GM23248 (cell line): Measurements from ENCODE around the gene SDHAF1.

Experiments used
- EZH2 ChIP-seq: fragments of 200-600 bp; sonication (generic); IDR thresholded peaks from 2 replicates; pipeline ENCODE4 v1.6.1; 2018; ENCODE audit warnings: antibody characterized with exemption, mild to moderate bottlenecking; ENCODE audit not compliant: insufficient read depth, poor library complexity, severe bottlenecking
- EZH2phosphoT487 ChIP-seq: fragments of 200-600 bp; sonication (generic); IDR thresholded peaks from 2 replicates; pipeline ENCODE4 v1.6.1; 2018; ENCODE audit warnings: antibody characterized with exemption, moderate library complexity, mild to moderate bottlenecking, low read depth; ENCODE audit not compliant: insufficient read depth

DNA sequence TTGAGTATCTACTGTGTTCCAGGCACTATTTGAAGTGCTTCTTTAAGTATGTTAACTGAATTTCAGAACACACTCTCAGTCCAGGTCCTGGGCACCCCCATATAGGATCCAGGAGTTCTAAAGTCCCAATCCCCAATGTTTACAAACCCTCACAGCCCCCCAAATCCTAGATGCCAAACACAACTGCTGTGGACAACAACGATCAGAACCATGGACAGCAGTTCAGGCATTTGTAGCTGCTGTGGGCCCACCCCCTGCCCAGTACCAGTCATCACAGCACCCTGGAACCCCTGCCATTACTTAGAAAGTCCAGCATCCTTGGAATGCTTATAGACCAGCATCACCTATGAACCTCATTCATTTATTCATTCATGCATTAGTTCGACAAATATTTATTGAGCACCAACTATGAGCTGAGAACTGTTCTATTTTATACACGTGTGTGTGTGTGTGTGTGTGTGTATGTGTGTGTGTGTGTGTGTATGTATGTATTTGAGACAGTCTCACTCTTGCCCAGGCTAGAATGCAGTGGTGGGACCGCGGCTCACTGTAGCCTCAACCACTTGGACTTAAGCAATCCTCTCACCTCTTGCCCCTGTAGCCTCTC, 19.3 kb upstream of the SDHAF1 start:
- no peak for TF ChIP-seq EZH2
- no peak for TF ChIP-seq EZH2phosphoT487
